Activated naive CD8-positive, alpha-beta T cell treated with anti-CD3 and anti-CD28 coated beads, Interleukin-2, amount 10 ng/mL, durations not matched to agents 7 days and 5 days (primary cell): ENCODE measurements around the gene EXOC4. TPM values are rescaled to one million over a fixed set of nuclear protein-coding genes. Genes with fewer than 3 reads are reported as not detected.

Experiments used
- ATAC-seq: fragments of 150-1000 bp; cut with Tn5 transposase; one replicate; pipeline ENCODE4 v1.10.0; 2021; ENCODE audit warnings: low read depth, moderate library complexity
- POLR2A ChIA-PET: fragments of 350-600 bp; sonication (Branson Sonifier 250); formaldehyde crosslinking; loops from one replicate; lab custom pipeline; 2021; ENCODE audit warnings: antibody characterized with exemption; lab: Charles Lee
- DNase-seq: peaks from one replicate; pipeline ENCODE4 v3.0.0; 2021
- H3K27ac Mint-ChIP-seq: one replicate; pipeline ENCODE4 v1.8.0; 2022; ENCODE audit warnings: mild to moderate bottlenecking, mixed read lengths
- H3K27me3 Mint-ChIP-seq: one replicate; pipeline ENCODE4 v1.8.0; 2022; ENCODE audit warnings: mild to moderate bottlenecking, moderate library complexity, mixed read lengths
- H3K36me3 Mint-ChIP-seq: one replicate; pipeline ENCODE4 v1.8.0; 2021; ENCODE audit warnings: mild to moderate bottlenecking, mixed read lengths
- H3K4me1 Mint-ChIP-seq: one replicate; pipeline ENCODE4 v1.8.0; 2021; ENCODE audit warnings: mixed read lengths
- H3K4me3 Mint-ChIP-seq: one replicate; pipeline ENCODE4 v1.8.0; 2022; ENCODE audit warnings: mild to moderate bottlenecking, moderate library complexity, mixed read lengths
- H3K9me3 Mint-ChIP-seq: one replicate; pipeline ENCODE4 v1.8.0; 2021; ENCODE audit warnings: mixed read lengths
- total RNA-seq, 2 experiments: library from RNA; stranded (reverse); gene quantifications; one replicate each; pipeline ENCODE4 v1.2.3, GENCODE V29; 2021

EXOC4 gene
- total RNA-seq, 2 experiments from 2014 or later, result 73.1 to 73.7 TPM

DNA sequence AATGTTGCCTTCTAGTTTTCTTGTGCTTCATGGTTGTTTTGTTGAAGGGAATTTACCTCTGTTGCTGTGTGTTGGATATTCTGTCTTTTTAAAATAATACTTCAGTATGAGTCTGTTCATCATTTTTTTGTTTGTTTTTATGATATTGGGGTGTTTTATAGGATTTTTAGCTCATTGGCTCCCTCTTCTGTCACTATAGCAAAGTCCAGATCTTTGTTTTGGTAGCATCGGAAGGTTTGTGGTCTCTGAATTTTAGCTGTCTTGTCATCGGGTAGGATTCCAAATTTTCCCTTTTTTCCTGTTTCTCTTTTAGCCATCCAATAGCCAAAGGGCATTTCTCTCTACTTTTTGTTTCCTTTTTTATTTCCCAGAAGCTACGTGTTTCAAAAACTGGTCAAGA is 91.4 kb downstream of the EXOC4 start:
- H3K4me3 Mint-ChIP-seq, result no peak overlapping the region
- ATAC-seq (no peak), DNase-seq (no peak)
- H3K36me3 Mint-ChIP-seq, result peaks cover 34% of the 10 kb centered on the region
- peaks cover 15% of the 10 kb centered on the region for H3K9me3 Mint-ChIP-seq
- H3K27me3 Mint-ChIP-seq, result no peaks in the 10 kb centered on the region
- H3K27ac Mint-ChIP-seq, result no peak overlapping the region
- POLR2A ChIA-PET, result no interaction called here
- H3K4me1 Mint-ChIP-seq, result no peaks in the 10 kb centered on the region

DNA sequence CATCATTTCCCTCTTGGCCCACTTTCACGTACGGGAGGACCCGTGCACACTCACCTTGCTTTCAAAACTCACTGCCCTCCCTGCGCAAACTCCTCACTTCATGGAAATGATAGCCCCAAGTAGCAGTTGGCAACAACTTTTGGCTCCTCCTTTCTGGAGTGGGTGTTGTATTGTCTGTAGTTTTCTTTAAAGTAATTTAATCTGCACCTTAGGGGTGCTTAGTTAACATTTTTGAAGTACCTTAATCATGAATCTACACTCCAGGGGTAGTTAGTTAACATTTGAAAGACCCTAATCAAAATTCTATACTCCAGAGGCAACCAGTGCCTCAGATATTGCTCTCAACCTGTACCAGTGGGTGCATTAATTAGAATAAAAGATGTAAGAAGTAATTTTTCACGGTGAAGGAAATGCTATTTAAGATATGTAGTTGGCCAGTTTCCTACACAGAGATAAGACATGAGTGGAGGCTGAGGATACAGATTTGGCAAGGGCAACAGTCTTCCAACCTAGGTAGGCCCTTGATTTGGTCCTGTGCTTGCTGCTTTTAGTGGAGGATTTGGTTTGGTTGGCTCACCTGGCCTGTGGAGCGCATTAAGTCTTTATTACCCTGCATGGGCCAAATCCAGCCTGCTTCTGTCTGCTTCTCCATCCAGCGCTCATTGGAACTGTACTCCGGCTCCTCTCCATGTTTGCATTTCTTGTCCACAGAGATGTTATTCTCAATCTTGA is 93.0 kb downstream of the EXOC4 start:
- no peak overlapping the region for H3K27ac Mint-ChIP-seq
- peaks cover 9% of the 10 kb centered on the region for H3K9me3 Mint-ChIP-seq
- peaks cover 32% of the 10 kb centered on the region for H3K36me3 Mint-ChIP-seq
- H3K27me3 Mint-ChIP-seq, result no peaks in the 10 kb centered on the region
- no peak for DNase-seq
- POLR2A ChIA-PET, result no interaction called here
- H3K4me1 Mint-ChIP-seq, result peaks cover 2% of the 10 kb centered on the region
- no peak overlapping the region for H3K4me3 Mint-ChIP-seq
- ATAC-seq, result no peak

DNA sequence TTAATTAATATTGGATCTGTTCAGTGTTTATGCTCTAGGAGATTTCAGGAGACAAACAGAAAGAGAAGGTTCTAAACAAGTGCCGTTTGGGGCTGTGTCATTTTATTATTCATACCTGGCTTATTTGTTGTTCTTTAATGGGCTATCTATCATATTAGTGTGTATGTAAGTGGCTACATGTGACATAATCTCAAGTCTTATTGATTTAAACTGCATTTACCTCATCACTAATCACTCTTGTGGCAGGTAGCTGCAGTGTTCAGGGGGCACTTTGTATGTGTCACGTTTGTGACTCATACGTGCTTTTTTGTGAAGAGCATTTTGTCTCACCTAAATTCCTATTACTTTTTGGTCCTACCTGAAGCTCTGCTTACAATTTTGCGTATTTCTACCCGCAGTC is 95.4 kb downstream of the EXOC4 start:
- H3K36me3 Mint-ChIP-seq, result peaks cover 24% of the 10 kb centered on the region
- H3K27me3 Mint-ChIP-seq, result no peaks in the 10 kb centered on the region
- DNase-seq, result no peak
- H3K9me3 Mint-ChIP-seq, result peaks cover 7% of the 10 kb centered on the region
- no peak overlapping the region for H3K27ac Mint-ChIP-seq
- POLR2A ChIA-PET, result interaction anchor here (0.6 kb wide), 1 partner anchor 27 kb away, joined by 3 read pairs; no protein-coding TSS in a partner anchor
- no peak for ATAC-seq
- no peak overlapping the region for H3K4me3 Mint-ChIP-seq
- H3K4me1 Mint-ChIP-seq, result peaks cover 2% of the 10 kb centered on the region

DNA sequence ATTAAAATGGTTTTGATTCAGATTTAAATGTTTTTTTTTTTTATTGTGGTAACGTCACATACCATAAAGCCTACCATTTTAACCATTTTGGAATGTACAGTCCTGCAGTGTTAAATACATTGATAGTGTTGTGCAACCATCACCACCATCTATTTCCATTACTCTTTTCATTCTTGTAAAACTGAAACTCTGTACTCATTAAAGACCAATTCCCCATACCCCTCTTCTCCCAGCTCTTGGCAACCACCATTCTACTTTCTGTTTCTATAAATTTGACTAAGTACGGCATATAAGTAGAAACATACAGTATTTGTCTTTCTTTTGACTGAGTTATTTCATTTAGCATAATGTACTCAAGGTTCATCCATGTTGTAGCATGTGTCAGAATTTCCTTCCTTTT is 96.2 kb downstream of the EXOC4 start:
- H3K27me3 Mint-ChIP-seq, result no peaks in the 10 kb centered on the region
- peaks cover 2% of the 10 kb centered on the region for H3K4me1 Mint-ChIP-seq
- H3K9me3 Mint-ChIP-seq, result peaks cover 8% of the 10 kb centered on the region
- DNase-seq (no peak), ATAC-seq (no peak)
- no peak overlapping the region for H3K27ac Mint-ChIP-seq
- POLR2A ChIA-PET, result interaction anchor here (0.6 kb wide), 1 partner anchor 26 kb away, joined by 3 read pairs; no protein-coding TSS in a partner anchor
- peaks cover 23% of the 10 kb centered on the region for H3K36me3 Mint-ChIP-seq
- no peak overlapping the region for H3K4me3 Mint-ChIP-seq

DNA sequence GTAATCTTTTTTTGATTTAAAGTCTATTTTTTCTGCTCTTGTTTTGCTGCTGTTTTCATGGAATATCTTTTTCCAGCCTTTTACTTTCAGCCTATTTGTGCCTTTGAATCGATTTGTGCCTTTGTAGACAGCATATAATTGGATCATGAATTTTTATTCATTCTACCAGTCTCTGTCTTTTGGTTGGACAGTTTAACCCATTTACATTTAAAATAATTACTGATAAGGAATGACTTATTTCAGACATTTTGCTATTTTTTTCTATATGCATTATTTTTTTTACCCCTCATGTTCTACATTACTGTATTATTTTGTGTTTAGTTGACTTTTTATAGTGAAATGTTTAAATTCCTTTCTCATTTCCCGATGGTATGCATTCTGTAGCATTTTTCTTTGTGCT is 99.6 kb downstream of the EXOC4 start:
- H3K4me3 Mint-ChIP-seq, result no peak overlapping the region
- no peak overlapping the region for H3K27ac Mint-ChIP-seq
- H3K4me1 Mint-ChIP-seq, result peaks cover 2% of the 10 kb centered on the region
- H3K36me3 Mint-ChIP-seq, result peaks cover 24% of the 10 kb centered on the region
- no peaks in the 10 kb centered on the region for H3K27me3 Mint-ChIP-seq
- POLR2A ChIA-PET, result no interaction called here
- H3K9me3 Mint-ChIP-seq, result peaks cover 8% of the 10 kb centered on the region
- ATAC-seq (no peak), DNase-seq (no peak)

DNA sequence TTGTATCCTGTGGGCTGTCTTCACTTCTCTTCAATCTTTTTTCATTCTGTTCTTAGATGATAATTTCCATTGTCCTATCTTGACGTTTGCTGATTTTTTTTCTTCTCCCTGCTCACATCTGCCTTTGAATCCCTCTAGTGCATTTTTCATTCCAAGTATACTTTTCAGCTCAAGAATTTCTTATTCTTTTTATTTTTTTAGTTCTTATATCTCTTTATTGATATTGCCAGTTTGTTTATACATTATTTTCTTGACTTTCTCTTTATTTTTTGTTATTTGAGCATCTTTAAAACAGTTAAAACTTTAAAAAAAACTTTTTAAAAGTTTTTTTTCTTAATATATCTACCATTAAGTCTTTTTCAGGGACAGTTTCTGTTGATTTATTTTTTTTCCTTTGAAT is 100.9 kb downstream of the EXOC4 start:
- Mint-ChIP-seq H3K36me3 (peaks cover 30% of the 10 kb centered on the region), H3K9me3 (peaks cover 8% of the 10 kb centered on the region), H3K4me3 (no peak overlapping the region), H3K4me1 (peaks cover 2% of the 10 kb centered on the region), H3K27me3 (no peaks in the 10 kb centered on the region), H3K27ac (no peak overlapping the region)
- ATAC-seq (no peak), DNase-seq (no peak)
- POLR2A ChIA-PET, result no interaction called here

DNA sequence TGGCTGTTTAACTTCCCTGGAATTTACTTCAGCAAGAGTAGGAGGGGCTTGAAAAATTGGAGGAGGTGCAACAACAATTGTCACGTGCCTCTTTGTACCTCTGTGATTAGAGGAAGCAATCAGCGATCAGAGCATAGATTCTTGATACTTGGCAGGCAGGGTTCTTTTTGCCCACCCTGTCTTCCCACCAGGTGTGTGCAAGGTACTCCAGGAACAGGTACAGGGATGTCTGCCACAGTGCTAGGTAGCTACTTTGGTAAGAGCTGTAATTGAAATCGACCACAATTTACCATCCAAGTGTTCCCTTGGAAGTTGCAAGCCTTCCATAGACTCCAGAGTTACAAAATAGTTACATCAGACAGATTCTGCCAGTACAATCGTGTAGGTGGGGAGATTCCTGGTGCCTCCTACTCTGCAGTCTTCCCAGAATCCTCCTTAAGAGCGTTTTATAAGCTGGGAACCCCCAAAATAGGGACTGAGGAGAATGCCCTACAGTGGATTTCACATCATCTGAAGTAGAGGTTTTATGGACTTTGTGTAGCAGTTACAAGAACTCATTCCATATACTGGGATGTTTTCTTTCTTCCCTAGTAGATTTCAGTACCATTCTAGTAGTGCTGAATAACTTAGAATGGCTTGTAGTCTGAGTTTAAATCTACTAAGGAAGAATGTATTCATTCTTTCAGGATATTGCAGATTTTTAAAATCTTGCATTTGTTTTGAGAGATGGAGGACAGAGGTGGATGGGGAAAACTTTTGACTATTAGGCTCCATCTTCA is 101.9 kb downstream of the EXOC4 start:
- Mint-ChIP-seq H3K36me3 (peaks cover 26% of the 10 kb centered on the region), H3K27me3 (no peaks in the 10 kb centered on the region), H3K27ac (no peak overlapping the region), H3K9me3 (peaks cover 6% of the 10 kb centered on the region), H3K4me1 (peaks cover under 1% of the 10 kb centered on the region), H3K4me3 (no peak overlapping the region)
- POLR2A ChIA-PET, result no interaction called here
- ATAC-seq, result no peak
- DNase-seq, result no peak

DNA sequence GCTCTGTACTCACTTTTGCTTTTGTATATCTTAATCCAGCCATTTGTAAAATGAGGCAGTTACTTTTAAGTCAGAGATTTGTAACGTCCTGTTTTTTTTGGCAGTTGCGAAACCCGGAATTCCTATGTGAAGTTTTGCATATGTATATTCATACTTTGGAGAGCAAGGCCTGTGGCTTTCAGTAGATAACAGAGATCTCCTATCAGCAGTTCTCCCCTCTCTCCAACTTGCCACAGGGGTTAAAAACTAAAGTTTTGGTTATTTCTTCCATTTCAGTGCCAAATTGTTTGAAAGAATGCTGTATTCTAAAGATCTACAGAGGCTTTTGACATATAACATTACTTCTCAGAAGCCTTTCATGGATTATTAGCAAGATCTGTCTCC is 102.4 kb downstream of the EXOC4 start:
- peaks cover 24% of the 10 kb centered on the region for H3K36me3 Mint-ChIP-seq
- H3K4me3 Mint-ChIP-seq, result no peak overlapping the region
- no peaks in the 10 kb centered on the region for H3K27me3 Mint-ChIP-seq
- no peak for ATAC-seq
- H3K27ac Mint-ChIP-seq, result no peak overlapping the region
- POLR2A ChIA-PET, result no interaction called here
- no peaks in the 10 kb centered on the region for H3K4me1 Mint-ChIP-seq
- H3K9me3 Mint-ChIP-seq, result peaks cover 6% of the 10 kb centered on the region
- DNase-seq, result no peak

DNA sequence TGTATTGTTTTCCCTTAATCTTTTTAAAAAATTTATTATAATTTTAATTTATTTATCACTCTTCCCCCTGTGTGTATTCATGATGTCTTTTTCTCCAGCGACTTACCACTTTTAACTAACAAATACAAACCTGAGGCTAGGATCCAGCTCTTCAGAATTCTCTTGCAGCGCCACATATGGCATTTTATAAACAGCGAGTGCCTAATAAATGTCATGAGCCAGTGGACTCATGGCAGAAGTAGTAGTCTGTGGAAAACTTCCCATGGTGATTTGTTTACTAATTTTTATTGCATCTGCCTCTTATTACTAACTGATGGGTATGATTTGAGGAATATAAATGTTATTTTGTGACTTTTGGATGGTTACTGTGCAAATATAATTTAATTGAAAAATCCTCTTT is 102.9 kb downstream of the EXOC4 start:
- POLR2A ChIA-PET, result no interaction called here
- Mint-ChIP-seq H3K36me3 (peaks cover 23% of the 10 kb centered on the region), H3K4me1 (no peaks in the 10 kb centered on the region), H3K27me3 (no peaks in the 10 kb centered on the region), H3K27ac (no peak overlapping the region), H3K9me3 (peaks cover 6% of the 10 kb centered on the region), H3K4me3 (no peak overlapping the region)
- ATAC-seq (no peak), DNase-seq (no peak)

DNA sequence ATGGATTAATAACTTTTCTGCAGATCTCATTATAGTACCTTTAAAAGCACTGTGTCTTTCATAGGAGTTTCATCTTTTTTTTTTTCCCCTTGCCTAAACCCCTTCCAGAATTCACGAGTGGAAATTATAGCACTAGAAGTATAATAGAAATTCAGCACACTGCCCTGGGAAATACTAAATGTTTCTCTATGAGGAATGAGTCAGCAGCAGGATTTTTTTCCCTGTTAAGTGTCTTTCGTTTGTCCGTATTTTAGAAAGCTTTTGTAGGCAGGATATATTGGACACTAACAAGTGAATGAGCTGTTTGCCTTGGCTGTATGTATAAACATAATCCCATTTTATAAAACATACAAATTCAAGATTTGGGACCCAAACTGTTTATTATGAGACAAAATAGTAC is 105.8 kb downstream of the EXOC4 start:
- Mint-ChIP-seq H3K27ac (no peak overlapping the region), H3K9me3 (peaks cover under 1% of the 10 kb centered on the region), H3K4me1 (no peaks in the 10 kb centered on the region), H3K4me3 (no peak overlapping the region), H3K36me3 (peaks cover 21% of the 10 kb centered on the region), H3K27me3 (no peaks in the 10 kb centered on the region)
- POLR2A ChIA-PET, result no interaction called here
- ATAC-seq (no peak), DNase-seq (no peak)

DNA sequence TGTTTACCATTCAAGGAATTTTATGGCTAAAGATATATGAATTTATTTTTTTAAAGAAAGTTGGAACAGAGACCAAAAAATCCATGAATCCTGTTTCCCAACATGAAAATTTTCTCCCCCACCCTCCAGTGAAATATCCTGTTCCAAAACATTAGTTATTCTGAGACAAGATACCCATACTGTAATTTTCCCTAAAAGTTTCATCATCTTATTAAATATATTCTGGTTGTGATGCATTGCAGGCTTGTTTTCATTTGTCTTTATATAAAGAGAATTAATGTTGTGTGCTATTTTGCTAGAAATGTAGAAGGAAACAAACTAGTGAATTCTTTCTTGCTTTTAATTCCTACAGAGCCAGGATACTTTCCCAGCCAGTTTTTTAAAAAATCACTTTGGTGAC is 106.6 kb downstream of the EXOC4 start:
- no peak overlapping the region for H3K27ac Mint-ChIP-seq

DNA sequence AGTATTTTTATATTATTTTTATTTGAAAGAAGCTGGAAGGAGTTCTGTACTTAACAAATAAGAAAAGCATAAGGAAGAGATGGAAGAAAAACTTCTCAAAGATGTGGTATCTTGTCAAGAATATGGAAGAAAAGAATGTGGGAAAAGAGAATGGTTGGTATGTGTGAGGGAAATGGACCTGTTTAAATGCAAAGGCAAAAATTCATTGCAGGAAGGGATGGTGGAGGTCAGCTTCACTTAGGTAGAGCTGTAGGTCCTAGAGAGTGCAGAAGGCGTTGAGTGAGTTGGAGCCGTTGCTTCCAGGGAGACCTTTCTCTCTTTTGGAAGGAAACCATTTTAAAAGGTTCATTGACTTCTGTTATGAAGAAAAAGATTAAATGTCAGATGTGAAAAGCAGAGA is 107.3 kb downstream of the EXOC4 start:
- DNase-seq, result no peak
- Mint-ChIP-seq H3K4me1 (peaks cover 2% of the 10 kb centered on the region), H3K9me3 (no peaks in the 10 kb centered on the region), H3K27me3 (no peaks in the 10 kb centered on the region), H3K4me3 (no peak overlapping the region), H3K36me3 (peaks cover 20% of the 10 kb centered on the region), H3K27ac (no peak overlapping the region)
- POLR2A ChIA-PET, result no interaction called here
- ATAC-seq, result no peak

More for the DNA sequence above, 106.6 kb downstream of the EXOC4 start:
- ATAC-seq, result no peak
- DNase-seq, result no peak
- Mint-ChIP-seq H3K36me3 (peaks cover 21% of the 10 kb centered on the region), H3K27me3 (no peaks in the 10 kb centered on the region), H3K4me1 (no peaks in the 10 kb centered on the region), H3K9me3 (no peaks in the 10 kb centered on the region), H3K4me3 (no peak overlapping the region)
- POLR2A ChIA-PET, result no interaction called here

DNA sequence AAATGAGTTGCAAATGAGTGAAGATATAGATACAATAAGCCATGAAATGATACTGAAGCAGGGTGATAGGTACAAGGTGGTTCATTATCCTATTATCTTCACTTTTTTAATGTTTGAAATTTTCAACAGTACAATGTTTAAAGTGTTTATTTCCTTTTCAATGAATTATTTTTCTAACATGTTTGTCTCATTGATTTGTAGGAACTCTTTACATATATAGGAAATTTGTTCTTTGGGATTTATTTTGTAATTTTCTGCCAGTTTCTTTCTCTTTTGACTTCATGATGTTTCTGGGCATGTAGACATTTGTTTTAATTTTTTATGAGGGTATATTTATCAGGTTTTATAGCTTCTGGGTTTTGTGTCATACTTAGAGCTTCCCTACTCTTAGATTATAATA is 108.9 kb downstream of the EXOC4 start:
- no peak overlapping the region for H3K4me3 Mint-ChIP-seq
- peaks cover 19% of the 10 kb centered on the region for H3K36me3 Mint-ChIP-seq
- no peaks in the 10 kb centered on the region for H3K27me3 Mint-ChIP-seq
- H3K27ac Mint-ChIP-seq, result no peak overlapping the region
- H3K9me3 Mint-ChIP-seq, result no peaks in the 10 kb centered on the region
- DNase-seq (no peak), ATAC-seq (no peak)
- peaks cover 3% of the 10 kb centered on the region for H3K4me1 Mint-ChIP-seq
- POLR2A ChIA-PET, result no interaction called here
